ENCODE data around the gene BEX3. TPM values are rescaled to one million over a fixed set of nuclear protein-coding genes. Genes with fewer than 3 reads are reported as not detected.

The BEX3 gene
- total RNA-seq, 2 experiments from 2014 or later, result not detected

- H3K4me2 ChIP-seq (ENCODE audit: low read length), result no peak overlapping the region
- TF ChIP-seq EZH2phosphoT487 (IDR thresholded peaks at IDR 0.05; ENCODE audit: borderline replicate concordance, low read depth, low read length), result no peak
- TF ChIP-seq, protein P1, sequence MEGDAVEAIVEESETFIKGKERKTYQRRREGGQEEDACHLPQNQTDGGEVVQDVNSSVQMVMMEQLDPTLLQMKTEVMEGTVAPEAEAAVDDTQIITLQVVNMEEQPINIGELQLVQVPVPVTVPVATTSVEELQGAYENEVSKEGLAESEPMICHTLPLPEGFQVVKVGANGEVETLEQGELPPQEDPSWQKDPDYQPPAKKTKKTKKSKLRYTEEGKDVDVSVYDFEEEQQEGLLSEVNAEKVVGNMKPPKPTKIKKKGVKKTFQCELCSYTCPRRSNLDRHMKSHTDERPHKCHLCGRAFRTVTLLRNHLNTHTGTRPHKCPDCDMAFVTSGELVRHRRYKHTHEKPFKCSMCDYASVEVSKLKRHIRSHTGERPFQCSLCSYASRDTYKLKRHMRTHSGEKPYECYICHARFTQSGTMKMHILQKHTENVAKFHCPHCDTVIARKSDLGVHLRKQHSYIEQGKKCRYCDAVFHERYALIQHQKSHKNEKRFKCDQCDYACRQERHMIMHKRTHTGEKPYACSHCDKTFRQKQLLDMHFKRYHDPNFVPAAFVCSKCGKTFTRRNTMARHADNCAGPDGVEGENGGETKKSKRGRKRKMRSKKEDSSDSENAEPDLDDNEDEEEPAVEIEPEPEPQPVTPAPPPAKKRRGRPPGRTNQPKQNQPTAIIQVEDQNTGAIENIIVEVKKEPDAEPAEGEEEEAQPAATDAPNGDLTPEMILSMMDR (conservative IDR thresholded peaks at IDR 0.05; ENCODE audit: low read length), result no peak
- H3K79me2 ChIP-seq (ENCODE audit: insufficient read depth, low read depth, low read length), result no peaks in the 10 kb centered on the region
- CTCF ChIA-PET (ENCODE audit: unreplicated experiment), result no interaction called here
- H2AFZ ChIP-seq (ENCODE audit: low read length), result no peak overlapping the region
- no peaks in the 10 kb centered on the region for H4K20me1 ChIP-seq (ENCODE audit: insufficient read depth, low read length)
- H3K27ac ChIP-seq (ENCODE audit: low read depth, low read length, poor library complexity, severe bottlenecking), result no peak overlapping the region
- DNase-seq (ENCODE audit: low spot score), result no peak
- BruUV-seq (replicated peaks), result no TSS peak
- no peaks in the 10 kb centered on the region for H3K36me3 ChIP-seq (ENCODE audit: insufficient read depth, low read length)
- POLR2A ChIA-PET, result no interaction called here
- no peaks in the 10 kb centered on the region for H3K9me2 ChIP-seq (ENCODE audit: insufficient read depth, low read length)
- no peak overlapping the region for H3K4me3 ChIP-seq (ENCODE audit: low read depth, low read length, poor library complexity, severe bottlenecking)
- no peaks in the 10 kb centered on the region for H3K4me1 ChIP-seq (ENCODE audit: insufficient read depth, low read length, poor library complexity, severe bottlenecking)
- intact Hi-C loops (cut with micrococcal nuclease; ENCODE audit: unreplicated experiment), result no loop called here
- no peaks in the 10 kb centered on the region for H3K9me3 ChIP-seq (ENCODE audit: low read length)
These were observed 37.5 kb downstream of the BEX3 start for GRCh38 chrX:103413705-103414387.

GRCh38 chrX:103414561-103414960, 38.2 kb downstream of the BEX3 start:
- Histone ChIP-seq H3K36me3 (ENCODE audit: insufficient read depth, low read length) (no peaks in the 10 kb centered on the region), H3K9me3 (ENCODE audit: low read length) (no peaks in the 10 kb centered on the region), H3K4me2 (ENCODE audit: low read length) (no peak overlapping the region), H3K4me1 (ENCODE audit: insufficient read depth, low read length, poor library complexity, severe bottlenecking) (no peaks in the 10 kb centered on the region), H2AFZ (ENCODE audit: low read length) (no peak overlapping the region), H3K4me3 (ENCODE audit: low read depth, low read length, poor library complexity, severe bottlenecking) (no peak overlapping the region), H3K27ac (ENCODE audit: low read depth, low read length, poor library complexity, severe bottlenecking) (no peak overlapping the region), H4K20me1 (ENCODE audit: insufficient read depth, low read length) (no peaks in the 10 kb centered on the region), H3K79me2 (ENCODE audit: insufficient read depth, low read depth, low read length) (no peaks in the 10 kb centered on the region), H3K9me2 (ENCODE audit: insufficient read depth, low read length) (no peaks in the 10 kb centered on the region)
- intact Hi-C loops (cut with micrococcal nuclease; ENCODE audit: unreplicated experiment), result no loop called here
- ChIA-PET CTCF (ENCODE audit: unreplicated experiment) (no interaction called here), POLR2A (no interaction called here)
- TF ChIP-seq, protein P1 (conservative IDR thresholded peaks at IDR 0.05; ENCODE audit: low read length), result no peak
- TF ChIP-seq EZH2phosphoT487 (IDR thresholded peaks at IDR 0.05; ENCODE audit: borderline replicate concordance, low read depth, low read length), result no peak
- no TSS peak for BruUV-seq (replicated peaks)
- no peak for DNase-seq (ENCODE audit: low spot score)

DNA sequence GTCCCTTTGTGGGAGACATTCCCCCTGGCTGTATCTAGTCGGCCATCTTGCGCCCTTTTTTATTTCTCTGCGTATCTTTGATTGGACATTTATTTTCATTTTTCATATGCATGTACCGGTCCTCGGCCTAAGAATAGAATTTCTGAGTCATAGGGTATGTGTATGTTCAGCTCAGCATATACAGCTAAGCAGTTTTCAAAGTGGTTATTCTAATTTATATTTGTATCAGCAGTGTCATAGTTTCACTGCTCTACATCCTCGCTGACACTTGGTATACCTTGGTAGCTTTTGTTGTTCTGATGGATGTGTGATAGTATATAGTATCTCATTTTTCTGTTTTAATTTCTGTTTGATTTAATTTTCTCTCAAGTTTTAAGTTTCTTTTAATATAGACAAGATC, 38.7 kb downstream of the BEX3 start:
- intact Hi-C loops (cut with micrococcal nuclease; ENCODE audit: unreplicated experiment), result no loop called here
- Histone ChIP-seq H2AFZ (ENCODE audit: low read length) (no peak overlapping the region), H3K79me2 (ENCODE audit: insufficient read depth, low read depth, low read length) (no peaks in the 10 kb centered on the region), H3K36me3 (ENCODE audit: insufficient read depth, low read length) (no peaks in the 10 kb centered on the region), H3K9me2 (ENCODE audit: insufficient read depth, low read length) (no peaks in the 10 kb centered on the region), H3K27ac (ENCODE audit: low read depth, low read length, poor library complexity, severe bottlenecking) (no peak overlapping the region), H3K4me2 (ENCODE audit: low read length) (no peak overlapping the region), H4K20me1 (ENCODE audit: insufficient read depth, low read length) (no peaks in the 10 kb centered on the region), H3K4me3 (ENCODE audit: low read depth, low read length, poor library complexity, severe bottlenecking) (no peak overlapping the region), H3K4me1 (ENCODE audit: insufficient read depth, low read length, poor library complexity, severe bottlenecking) (no peaks in the 10 kb centered on the region), H3K9me3 (ENCODE audit: low read length) (no peaks in the 10 kb centered on the region)
- POLR2A ChIA-PET, result no interaction called here
- CTCF ChIA-PET (ENCODE audit: unreplicated experiment), result no interaction called here
- TF ChIP-seq EZH2phosphoT487 (IDR thresholded peaks at IDR 0.05; ENCODE audit: borderline replicate concordance, low read depth, low read length), result no peak
- TF ChIP-seq, protein P1 (conservative IDR thresholded peaks at IDR 0.05; ENCODE audit: low read length), result no peak
- no peak for DNase-seq (ENCODE audit: low spot score)
- BruUV-seq (replicated peaks), result no TSS peak
